ENCODE data around the gene SLITRK1.

The SLITRK1 gene

DNA sequence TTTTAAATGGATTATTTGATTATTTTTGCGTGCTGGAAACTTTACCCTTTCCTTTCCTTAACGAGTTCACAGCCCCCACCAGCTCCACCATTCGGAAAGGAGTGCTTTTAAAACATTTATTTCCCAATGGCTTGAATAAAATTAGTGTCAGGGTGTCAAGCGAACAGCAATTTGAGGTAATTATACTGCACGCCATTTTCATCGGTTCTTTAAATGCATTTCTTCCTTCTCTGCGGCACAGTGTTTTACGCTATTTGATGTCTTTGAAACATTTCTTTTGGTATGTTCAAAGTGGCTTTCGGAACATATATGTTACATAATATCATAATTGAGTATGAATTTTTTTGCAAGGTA is 309 bp upstream of the SLITRK1 start:
- no peak overlapping the region for H2BK120ac ChIP-seq (ENCODE audit: low read depth, low read length)

DNA sequence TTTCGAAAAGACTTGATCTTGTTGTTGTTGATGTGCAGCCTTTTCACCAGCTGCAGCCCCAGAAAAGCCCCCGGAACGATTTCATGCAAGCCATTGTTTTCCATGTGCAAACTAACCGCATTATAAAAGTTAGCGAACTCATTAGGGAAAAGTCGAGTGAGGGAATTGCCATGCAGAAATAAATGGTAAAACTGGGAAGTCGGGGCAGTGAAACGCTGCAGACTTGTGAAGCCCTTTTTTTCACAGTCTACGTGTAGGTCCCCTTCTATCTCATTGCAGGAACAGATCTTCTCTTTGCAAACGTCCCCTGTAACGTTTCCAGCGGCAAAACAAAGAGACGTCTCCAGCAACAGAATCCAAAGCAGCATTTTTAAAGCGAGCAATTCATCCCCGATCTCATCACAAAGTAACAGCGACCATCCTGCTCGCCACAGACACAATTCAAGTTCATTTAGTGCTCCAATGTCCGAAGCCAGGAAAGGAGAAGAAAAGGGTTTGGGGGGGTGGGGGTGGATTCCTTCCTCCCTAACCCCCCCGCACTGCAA is 1.1 kb downstream of the SLITRK1 start:
- no CpG with 5 or more reads among the region's 19 CpGs for WGBS (ENCODE audit: extremely low coverage, insufficient coverage, low lambda C conversion rate)
- DNase-seq = no peak
- Histone ChIP-seq H3K4me1 (ENCODE audit: control insufficient read depth, low read depth, low read length) (no peaks in the 10 kb centered on the region), H3K36me3 (ENCODE audit: control insufficient read depth, insufficient read depth, low read length) (no peaks in the 10 kb centered on the region), H3K27me3 (ENCODE audit: insufficient read depth, low read length, poor library complexity) (peaks cover 22% of the 10 kb centered on the region), H3K56ac (ENCODE audit: low read length) (no peak overlapping the region), H3K4ac (ENCODE audit: low read depth, low read length) (no peak overlapping the region), H3K23ac (ENCODE audit: low read length) (no peak overlapping the region), H3K79me2 (ENCODE audit: control insufficient read depth, insufficient read depth, low read length) (no peaks in the 10 kb centered on the region), H3K9ac (ENCODE audit: low read length) (no peak overlapping the region), H2AK5ac (ENCODE audit: low read length) (no peak overlapping the region), H3K4me3 (ENCODE audit: low read length) (no peak overlapping the region), H4K5ac (ENCODE audit: low read length) (no peak overlapping the region), H3K18ac (ENCODE audit: low read length) (no peak overlapping the region), H2BK120ac (ENCODE audit: low read depth, low read length) (no peak overlapping the region), H3K27ac (ENCODE audit: low read depth, low read length) (no peak overlapping the region), H3K79me1 (ENCODE audit: low read length) (no peaks in the 10 kb centered on the region), H4K8ac (ENCODE audit: low read depth, low read length) (no peak overlapping the region), H2BK5ac (ENCODE audit: low read length) (no peak overlapping the region), H2BK15ac (replicated peaks; ENCODE audit: low read depth) (no peak overlapping the region), H3K4me2 (ENCODE audit: low read length) (no peak overlapping the region)

More for the DNA sequence above, 309 bp upstream of the SLITRK1 start:
- Histone ChIP-seq H3K4me2 (ENCODE audit: low read length) (peak overlapping the region; percentile 7), H3K79me2 (ENCODE audit: control insufficient read depth, insufficient read depth, low read length) (no peaks in the 10 kb centered on the region), H2BK5ac (ENCODE audit: low read length) (no peak overlapping the region), H3K23ac (ENCODE audit: low read length) (no peak overlapping the region), H3K27ac (ENCODE audit: low read depth, low read length) (no peak overlapping the region), H3K56ac (ENCODE audit: low read length) (no peak overlapping the region), H3K79me1 (ENCODE audit: low read length) (no peaks in the 10 kb centered on the region), H3K36me3 (ENCODE audit: control insufficient read depth, insufficient read depth, low read length) (no peaks in the 10 kb centered on the region), H3K4me1 (ENCODE audit: control insufficient read depth, low read depth, low read length) (no peaks in the 10 kb centered on the region), H3K4ac (ENCODE audit: low read depth, low read length) (no peak overlapping the region), H4K5ac (ENCODE audit: low read length) (no peak overlapping the region), H3K18ac (ENCODE audit: low read length) (no peak overlapping the region), H2BK15ac (replicated peaks; ENCODE audit: low read depth) (no peak overlapping the region), H3K27me3 (ENCODE audit: insufficient read depth, low read length, poor library complexity) (peaks cover 22% of the 10 kb centered on the region), H3K4me3 (ENCODE audit: low read length) (no peak overlapping the region), H3K9ac (ENCODE audit: low read length) (no peak overlapping the region), H4K8ac (ENCODE audit: low read depth, low read length) (no peak overlapping the region), H2AK5ac (ENCODE audit: low read length) (no peak overlapping the region)
- DNase-seq = no peak
- no CpG with 5 or more reads among the region's 9 CpGs for WGBS (ENCODE audit: extremely low coverage, insufficient coverage, low lambda C conversion rate)

DNA sequence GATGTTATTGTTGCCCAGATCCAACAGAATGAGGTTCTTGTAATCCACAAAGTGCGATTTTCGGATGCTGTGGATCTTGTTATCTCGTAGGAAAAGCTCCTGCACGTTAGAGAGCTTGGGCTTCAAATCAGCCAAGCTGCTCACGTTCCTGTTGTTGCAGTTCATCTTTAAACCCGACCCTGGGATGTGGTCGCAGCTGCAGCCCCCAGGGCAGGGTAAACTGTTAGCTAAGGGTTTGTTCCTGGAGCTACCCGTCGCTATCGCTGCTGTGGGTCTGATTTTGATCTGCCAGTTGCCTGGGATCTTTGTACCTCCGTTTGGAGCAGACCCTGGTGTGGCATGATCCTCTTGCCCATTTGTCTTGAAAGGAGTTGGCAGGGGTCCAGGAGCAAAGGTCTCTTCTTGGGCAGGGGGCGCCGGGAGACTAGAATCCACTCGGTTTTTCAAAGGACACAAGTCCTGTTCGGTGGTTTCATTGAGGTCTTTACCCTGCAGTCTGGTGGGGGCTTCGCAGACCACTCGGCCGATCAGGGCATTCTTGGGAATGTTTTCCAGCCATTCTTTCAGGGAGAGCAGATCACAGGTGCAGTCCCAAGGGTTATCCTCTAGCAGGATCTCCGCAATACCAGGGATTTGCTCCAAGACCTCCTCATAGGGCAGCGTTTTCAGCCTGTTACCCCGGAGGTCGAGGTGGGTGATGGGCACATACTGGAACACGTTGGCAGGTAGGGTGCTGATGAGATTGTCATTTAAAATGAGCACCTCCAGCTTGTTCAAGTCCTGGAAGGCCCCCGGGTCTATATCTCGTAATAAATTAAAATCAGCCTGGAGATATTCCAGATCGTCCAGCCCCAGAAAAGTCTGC is 1.8 kb downstream of the SLITRK1 start:
- Histone ChIP-seq H3K27me3 (ENCODE audit: insufficient read depth, low read length, poor library complexity) (peaks cover 22% of the 10 kb centered on the region), H3K27ac (ENCODE audit: low read depth, low read length) (no peak overlapping the region), H3K79me1 (ENCODE audit: low read length) (no peaks in the 10 kb centered on the region), H2BK5ac (ENCODE audit: low read length) (no peak overlapping the region), H2BK15ac (replicated peaks; ENCODE audit: low read depth) (no peak overlapping the region), H3K56ac (ENCODE audit: low read length) (no peak overlapping the region), H3K79me2 (ENCODE audit: control insufficient read depth, insufficient read depth, low read length) (no peaks in the 10 kb centered on the region), H4K5ac (ENCODE audit: low read length) (no peak overlapping the region), H3K36me3 (ENCODE audit: control insufficient read depth, insufficient read depth, low read length) (no peaks in the 10 kb centered on the region), H3K4me3 (ENCODE audit: low read length) (no peak overlapping the region), H3K9ac (ENCODE audit: low read length) (no peak overlapping the region), H3K18ac (ENCODE audit: low read length) (no peak overlapping the region), H3K23ac (ENCODE audit: low read length) (no peak overlapping the region), H2BK120ac (ENCODE audit: low read depth, low read length) (no peak overlapping the region), H3K4ac (ENCODE audit: low read depth, low read length) (no peak overlapping the region), H3K4me2 (ENCODE audit: low read length) (no peak overlapping the region), H2AK5ac (ENCODE audit: low read length) (no peak overlapping the region), H4K8ac (ENCODE audit: low read depth, low read length) (no peak overlapping the region), H3K4me1 (ENCODE audit: control insufficient read depth, low read depth, low read length) (no peaks in the 10 kb centered on the region)
- DNase-seq = no peak
- no CpG with 5 or more reads among the region's 26 CpGs for WGBS (ENCODE audit: extremely low coverage, insufficient coverage, low lambda C conversion rate)

DNA sequence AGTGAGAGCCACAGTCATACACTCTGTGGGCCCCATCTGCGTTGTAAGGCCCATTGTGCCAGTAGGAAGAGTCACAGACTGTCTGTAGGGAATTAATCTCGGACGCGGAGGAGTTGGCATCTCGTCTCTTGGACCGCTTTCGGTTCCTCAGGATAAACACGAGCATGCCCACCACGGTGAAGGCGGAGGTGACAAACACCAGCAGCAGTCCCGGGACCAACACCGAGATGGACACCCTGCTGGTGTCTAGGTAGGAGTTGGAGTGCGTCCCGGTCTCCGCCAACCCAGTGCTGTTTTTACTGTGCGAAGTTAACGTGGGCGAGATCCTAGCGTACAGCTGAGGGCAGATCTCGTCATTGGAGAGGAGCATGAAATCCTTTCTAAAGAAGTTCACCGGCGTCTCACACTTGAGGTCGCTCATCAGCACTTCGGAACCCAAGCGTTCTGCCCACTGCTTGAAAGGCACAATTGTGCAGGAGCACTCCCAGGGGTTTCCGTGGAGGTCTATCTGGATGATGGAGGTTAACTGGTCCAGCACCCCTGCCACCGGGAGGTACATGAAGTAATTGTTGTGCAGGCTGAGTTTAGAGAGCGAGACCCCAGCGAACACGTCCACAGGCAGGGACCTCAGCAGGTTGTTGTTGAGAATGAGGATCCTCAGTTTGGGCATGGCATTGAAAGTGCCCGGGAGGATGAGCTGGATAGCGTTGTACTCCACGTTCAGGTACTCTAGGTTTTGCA is 2.7 kb downstream of the SLITRK1 start:
- H3K4me1 ChIP-seq (ENCODE audit: control insufficient read depth, low read depth, low read length) = no peaks in the 10 kb centered on the region
- no peak overlapping the region for H3K56ac ChIP-seq (ENCODE audit: low read length)
- H3K27me3 ChIP-seq (ENCODE audit: insufficient read depth, low read length, poor library complexity) = peaks cover 22% of the 10 kb centered on the region
- H2BK15ac ChIP-seq (replicated peaks; ENCODE audit: low read depth) = no peak overlapping the region
- no peak overlapping the region for H3K23ac ChIP-seq (ENCODE audit: low read length)
- no peak overlapping the region for H3K18ac ChIP-seq (ENCODE audit: low read length)
- no peak overlapping the region for H3K9ac ChIP-seq (ENCODE audit: low read length)
- no peak overlapping the region for H4K5ac ChIP-seq (ENCODE audit: low read length)
- DNase-seq = no peak
- H2BK5ac ChIP-seq (ENCODE audit: low read length) = no peak overlapping the region
- no peak overlapping the region for H3K27ac ChIP-seq (ENCODE audit: low read depth, low read length)
- no peak overlapping the region for H2BK120ac ChIP-seq (ENCODE audit: low read depth, low read length)
- H3K79me2 ChIP-seq (ENCODE audit: control insufficient read depth, insufficient read depth, low read length) = no peaks in the 10 kb centered on the region
- H3K4ac ChIP-seq (ENCODE audit: low read depth, low read length) = no peak overlapping the region
- H3K4me2 ChIP-seq (ENCODE audit: low read length) = peak overlapping the region; percentile 20
- H3K79me1 ChIP-seq (ENCODE audit: low read length) = no peaks in the 10 kb centered on the region
- no peak overlapping the region for H2AK5ac ChIP-seq (ENCODE audit: low read length)
- H3K36me3 ChIP-seq (ENCODE audit: control insufficient read depth, insufficient read depth, low read length) = no peaks in the 10 kb centered on the region
- no peak overlapping the region for H3K4me3 ChIP-seq (ENCODE audit: low read length)
- no peak overlapping the region for H4K8ac ChIP-seq (ENCODE audit: low read depth, low read length)
- WGBS (ENCODE audit: extremely low coverage, insufficient coverage, low lambda C conversion rate) = no CpG with 5 or more reads among the region's 33 CpGs

DNA sequence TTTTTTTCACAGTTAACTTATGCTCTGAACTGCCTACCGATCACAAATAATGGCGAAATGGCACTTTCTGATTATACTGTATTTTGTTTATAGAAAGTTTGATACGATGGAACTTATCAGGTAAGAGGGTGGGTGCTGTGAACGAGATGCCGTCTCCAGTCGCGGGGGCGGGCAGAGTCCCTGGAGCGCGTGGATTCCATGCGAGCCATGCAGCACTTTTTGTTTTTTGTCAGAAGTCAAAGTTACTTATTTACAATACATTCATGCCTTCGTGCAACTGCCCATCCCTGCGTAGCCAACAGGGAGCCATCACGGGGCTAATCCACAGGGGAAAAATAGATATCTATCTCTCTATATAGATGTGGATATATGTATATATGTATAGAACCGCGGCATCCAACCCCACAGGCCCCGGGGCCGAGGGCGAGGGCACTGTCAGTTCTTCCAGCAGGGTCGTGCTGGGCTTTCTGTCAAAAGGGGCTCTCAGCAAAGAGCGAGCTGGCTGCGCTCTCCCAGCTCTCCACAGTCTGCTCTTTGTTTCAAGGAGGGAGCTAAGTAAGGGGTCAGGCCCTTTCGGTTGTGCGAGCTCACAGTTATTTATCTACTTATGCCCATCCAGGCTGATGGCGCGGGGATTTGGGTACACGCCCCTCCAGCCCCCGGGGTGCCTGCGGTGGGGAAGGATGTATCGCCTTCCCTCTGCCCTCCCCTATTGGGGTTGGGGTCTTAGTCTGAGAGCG is 3.4 kb downstream of the SLITRK1 start:
- H3K4ac ChIP-seq (ENCODE audit: low read depth, low read length) = no peak overlapping the region
- H3K79me2 ChIP-seq (ENCODE audit: control insufficient read depth, insufficient read depth, low read length) = no peaks in the 10 kb centered on the region
- no peak overlapping the region for H2BK120ac ChIP-seq (ENCODE audit: low read depth, low read length)
- no peaks in the 10 kb centered on the region for H3K79me1 ChIP-seq (ENCODE audit: low read length)
- H2BK15ac ChIP-seq (replicated peaks; ENCODE audit: low read depth) = no peak overlapping the region
- no peaks in the 10 kb centered on the region for H3K36me3 ChIP-seq (ENCODE audit: control insufficient read depth, insufficient read depth, low read length)
- H2AK5ac ChIP-seq (ENCODE audit: low read length) = no peak overlapping the region
- no peaks in the 10 kb centered on the region for H3K4me1 ChIP-seq (ENCODE audit: control insufficient read depth, low read depth, low read length)
- H3K27ac ChIP-seq (ENCODE audit: low read depth, low read length) = no peak overlapping the region
- peak overlapping the region; percentile 20 for H3K4me2 ChIP-seq (ENCODE audit: low read length)
- no peak overlapping the region for H4K8ac ChIP-seq (ENCODE audit: low read depth, low read length)
- H3K27me3 ChIP-seq (ENCODE audit: insufficient read depth, low read length, poor library complexity) = peaks cover 22% of the 10 kb centered on the region
- H3K9ac ChIP-seq (ENCODE audit: low read length) = no peak overlapping the region
- no peak overlapping the region for H4K5ac ChIP-seq (ENCODE audit: low read length)
- no peak for DNase-seq
- H3K4me3 ChIP-seq (ENCODE audit: low read length) = no peak overlapping the region
- no peak overlapping the region for H3K23ac ChIP-seq (ENCODE audit: low read length)
- H3K56ac ChIP-seq (ENCODE audit: low read length) = no peak overlapping the region
- H2BK5ac ChIP-seq (ENCODE audit: low read length) = no peak overlapping the region
- H3K18ac ChIP-seq (ENCODE audit: low read length) = no peak overlapping the region
- no CpG with 5 or more reads among the region's 31 CpGs for WGBS (ENCODE audit: extremely low coverage, insufficient coverage, low lambda C conversion rate)

Data from mesendoderm (in vitro differentiated cells).